GM19452 (cell line): ENCODE results near the gene LRRC74A.

Experiments
- ATAC-seq: cut with Tn5 transposase; IDR thresholded peaks from one replicate; pipeline ENCODE4 v1.9.1; 2021; ENCODE audit not compliant: unreplicated experiment

Gene LRRC74A

GRCh38 chr14:76918256-76918781, 92.1 kb downstream of the LRRC74A start:
- no peak for ATAC-seq

GRCh38 chr14:76918782-76919394, 92.7 kb downstream of the LRRC74A start:
- ATAC-seq: no peak
